Hepatocyte (in vitro differentiated cells): ENCODE measurements around the gene VPS41. TPM values are rescaled to one million over a fixed set of nuclear protein-coding genes. Genes with fewer than 3 reads are reported as not detected.

ENCODE experiments used
- DNase-seq: peaks from one replicate; pipeline ENCODE4 v3.0.0-alpha.2; 2016; ENCODE audit warnings: low spot score
- H2AFZ ChIP-seq: fragments of 200-600 bp; sonication (generic); 2 replicates; pipeline ENCODE4 v1.6.0; 2016; ENCODE audit warnings: antibody characterized with exemption, mild to moderate bottlenecking
- H3K27ac ChIP-seq: fragments of 200-600 bp; sonication (generic); 2 replicates; pipeline ENCODE4 v1.5.1; 2016; ENCODE audit warnings: mild to moderate bottlenecking
- H3K27me3 ChIP-seq: fragments of 200-600 bp; sonication (generic); 2 replicates; pipeline ENCODE4 v1.6.1; 2016
- H3K36me3 ChIP-seq: fragments of 200-600 bp; sonication (generic); replicated peaks from 2 replicates; pipeline ENCODE4 v1.5.1; 2016; ENCODE audit warnings: low read depth; ENCODE audit not compliant: insufficient read depth
- H3K4me1 ChIP-seq: fragments of 200-600 bp; sonication (generic); 2 replicates; pipeline ENCODE4 v1.5.1; 2016; ENCODE audit warnings: mild to moderate bottlenecking, moderate library complexity; ENCODE audit not compliant: insufficient read depth
- H3K4me2 ChIP-seq: fragments of 200-600 bp; sonication (generic); 2 replicates; pipeline ENCODE4 v1.6.0; 2016
- H3K4me3 ChIP-seq: fragments of 200-600 bp; sonication (generic); 2 replicates; pipeline ENCODE4 v1.5.1; 2016; ENCODE audit warnings: mild to moderate bottlenecking
- H3K79me2 ChIP-seq: fragments of 200-600 bp; sonication (generic); 2 replicates; pipeline ENCODE4 v1.6.0; 2017; ENCODE audit warnings: mild to moderate bottlenecking
- H3K9me2 ChIP-seq: fragments of 200-600 bp; sonication (generic); replicated peaks from 2 replicates; pipeline ENCODE4 v1.6.0; 2017; ENCODE audit warnings: mild to moderate bottlenecking; ENCODE audit not compliant: insufficient read depth
- H3K9me3 ChIP-seq: fragments of 200-600 bp; sonication (generic); 2 replicates; pipeline ENCODE4 v1.5.1; 2016; ENCODE audit warnings: low read depth, mild to moderate bottlenecking
- H4K20me1 ChIP-seq: fragments of 200-600 bp; sonication (generic); 2 replicates; pipeline ENCODE4 v1.6.0; 2016; ENCODE audit warnings: mild to moderate bottlenecking; ENCODE audit not compliant: insufficient read depth, poor library complexity, severe bottlenecking
- CTCF ChIP-seq: fragments of 200-600 bp; sonication (generic); IDR thresholded peaks from 2 replicates; pipeline ENCODE4 v1.5.1; 2016; ENCODE audit warnings: antibody characterized with exemption, mild to moderate bottlenecking; ENCODE audit not compliant: poor library complexity
- EZH2 ChIP-seq: fragments of 200-600 bp; sonication (generic); IDR thresholded peaks from 2 replicates; pipeline ENCODE4 v1.6.1; 2016; ENCODE audit warnings: antibody characterized with exemption, mild to moderate bottlenecking, borderline replicate concordance
- EZH2phosphoT487 ChIP-seq: fragments of 200-600 bp; sonication (generic); IDR thresholded peaks from one replicate; pipeline ENCODE4 v1.6.1; 2018; ENCODE audit warnings: antibody characterized with exemption, mild to moderate bottlenecking, low read depth, moderate library complexity; ENCODE audit not compliant: unreplicated experiment, severe bottlenecking
- WGBS: methylation state at CpG from one replicate; pipeline ENCODE4 v1.1.6; 2016; ENCODE audit warnings: low lambda C conversion rate; ENCODE audit errors: missing lambda C conversion rate; 5-methylcytosine and 5-hydroxymethylcytosine counted together
- polyA plus RNA-seq: library from polyadenylated mRNA; unstranded; fragments of >200 nt; fragmentation: Nextera tagmentation; extraction: Ambion mirVana; gene quantifications from 2 replicates; pipeline ENCODE4 v1.2.1, GENCODE V29; 2016
- total RNA-seq: library from RNA; depleted of rRNA; stranded (reverse); fragments of >200 nt; gene quantifications from 2 replicates; pipeline ENCODE4 v1.2.3, GENCODE V29; 2014

Gene VPS41
- total and polyA plus RNA-seq, 2 experiments from 2014 or later = 40.1 to 70.9 TPM

DNA sequence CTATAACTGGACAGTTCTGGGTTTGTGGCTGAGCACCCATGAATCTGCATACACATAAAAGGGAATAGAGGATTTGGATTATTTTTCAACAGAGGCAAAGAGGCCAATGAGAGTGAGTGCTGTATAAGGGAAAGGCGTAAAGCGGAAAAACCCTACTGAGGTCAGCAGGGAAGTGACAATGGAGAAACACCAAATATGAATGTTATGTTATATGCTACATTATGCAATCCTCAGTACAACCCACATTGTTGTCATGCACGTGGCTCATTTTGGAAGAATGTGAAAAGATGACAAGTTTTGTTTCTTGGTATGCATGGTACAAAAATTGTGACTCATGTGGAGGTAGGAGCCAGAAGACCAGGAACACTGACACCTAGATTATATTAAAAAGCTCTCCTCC is 164.2 kb downstream of the VPS41 start:
- peaks cover 4% of the 10 kb centered on the region for H3K36me3 ChIP-seq
- H3K79me2 ChIP-seq = no peaks in the 10 kb centered on the region
- TF ChIP-seq CTCF (no peak), EZH2 (no peak), EZH2phosphoT487 (no peak)
- H2AFZ ChIP-seq = no peak overlapping the region
- H3K4me1 ChIP-seq = no peaks in the 10 kb centered on the region
- H3K27ac ChIP-seq = no peak overlapping the region
- no peaks in the 10 kb centered on the region for H4K20me1 ChIP-seq
- DNase-seq = no peak
- no peak overlapping the region for H3K4me3 ChIP-seq
- no peak overlapping the region for H3K4me2 ChIP-seq
- H3K9me3 ChIP-seq = no peaks in the 10 kb centered on the region
- H3K9me2 ChIP-seq = no peaks in the 10 kb centered on the region
- no peaks in the 10 kb centered on the region for H3K27me3 ChIP-seq
- WGBS = 100% methylated on average over 3 of the region's 3 CpGs

- no peaks in the 10 kb centered on the region for H4K20me1 ChIP-seq
- H2AFZ ChIP-seq = no peak overlapping the region
- TF ChIP-seq EZH2 (no peak), CTCF (no peak), EZH2phosphoT487 (no peak)
- DNase-seq = no peak
- no peaks in the 10 kb centered on the region for H3K27me3 ChIP-seq
- no peaks in the 10 kb centered on the region for H3K9me2 ChIP-seq
- H3K4me2 ChIP-seq = no peak overlapping the region
- WGBS = 88% methylated on average over 1 of the region's 1 CpG
- no peak overlapping the region for H3K27ac ChIP-seq
- no peak overlapping the region for H3K4me3 ChIP-seq
- peaks cover 2% of the 10 kb centered on the region for H3K36me3 ChIP-seq
- H3K9me3 ChIP-seq = no peaks in the 10 kb centered on the region
- H3K4me1 ChIP-seq = no peaks in the 10 kb centered on the region
- no peaks in the 10 kb centered on the region for H3K79me2 ChIP-seq
Observed at GRCh38 chr7:38743899-38744298, 165.1 kb downstream of the VPS41 start.

- H3K4me3 ChIP-seq = no peak overlapping the region
- 92% methylated on average over 4 of the region's 4 CpGs for WGBS
- no peaks in the 10 kb centered on the region for H3K9me3 ChIP-seq
- H3K4me1 ChIP-seq = no peaks in the 10 kb centered on the region
- H2AFZ ChIP-seq = no peak overlapping the region
- DNase-seq = no peak
- no peak overlapping the region for H3K27ac ChIP-seq
- H3K4me2 ChIP-seq = no peak overlapping the region
- no peaks in the 10 kb centered on the region for H3K79me2 ChIP-seq
- H3K27me3 ChIP-seq = no peaks in the 10 kb centered on the region
- no peaks in the 10 kb centered on the region for H3K36me3 ChIP-seq
- no peaks in the 10 kb centered on the region for H4K20me1 ChIP-seq
- TF ChIP-seq CTCF (no peak), EZH2 (no peak), EZH2phosphoT487 (no peak)
- H3K9me2 ChIP-seq = no peaks in the 10 kb centered on the region
Observed at GRCh38 chr7:38740041-38740440, 168.9 kb downstream of the VPS41 start.

- no peaks in the 10 kb centered on the region for H4K20me1 ChIP-seq
- H3K27me3 ChIP-seq = no peaks in the 10 kb centered on the region
- no peaks in the 10 kb centered on the region for H3K9me2 ChIP-seq
- H3K79me2 ChIP-seq = no peaks in the 10 kb centered on the region
- no peak overlapping the region for H3K4me3 ChIP-seq
- H3K4me1 ChIP-seq = no peaks in the 10 kb centered on the region
- no peak for DNase-seq
- no peaks in the 10 kb centered on the region for H3K36me3 ChIP-seq
- no peak overlapping the region for H3K27ac ChIP-seq
- no peak for TF ChIP-seq EZH2phosphoT487
- TF ChIP-seq EZH2 = no peak
- TF ChIP-seq CTCF = no peak
- no peaks in the 10 kb centered on the region for H3K9me3 ChIP-seq
- 80% methylated on average over 4 of the region's 4 CpGs for WGBS
- no peak overlapping the region for H3K4me2 ChIP-seq
- H2AFZ ChIP-seq = no peak overlapping the region
Observed at GRCh38 chr7:38736138-38736537, 172.9 kb downstream of the VPS41 start.
